Transverse colon (tissue), 4 donors: ENCODE data around the gene TSR2.

Experiments
- EP300 ChIP-seq: sonication (generic); formaldehyde crosslinking; IDR thresholded peaks from one replicate; pipeline ENCODE4 v1.6.1; 2017; ENCODE audit warnings: antibody characterized with exemption, low read depth
- POLR2A ChIP-seq: fragments of 450-650 bp; IDR thresholded peaks from one replicate; pipeline ENCODE4 v1.6.1; 2016; ENCODE audit warnings: antibody characterized with exemption, mild to moderate bottlenecking, moderate library complexity
- POLR2AphosphoS5 ChIP-seq, 3 donors: sonication (generic); formaldehyde crosslinking; IDR thresholded peaks; one replicate each; pipeline ENCODE4 v1.6.1; 2016; ENCODE audit warnings: antibody characterized with exemption in 3 of 3
- TF ChIP-seq, protein P1 (sequence below), 5 experiments: fragments of 200-600 bp in 3 of 5; fragments of 450-650 bp in 2 of 5; sonication (generic) in 3 of 5; IDR thresholded peaks; 1 replicate in 2 of 5; 2 replicates in 3 of 5; pipeline ENCODE4 v1.5.1; 2016 to 2017; ENCODE audit warnings: antibody characterized with exemption in 5 of 5, inconsistent platforms in 3 of 5, mild to moderate bottlenecking in 2 of 5, moderate library complexity in 1 of 5

DNA sequence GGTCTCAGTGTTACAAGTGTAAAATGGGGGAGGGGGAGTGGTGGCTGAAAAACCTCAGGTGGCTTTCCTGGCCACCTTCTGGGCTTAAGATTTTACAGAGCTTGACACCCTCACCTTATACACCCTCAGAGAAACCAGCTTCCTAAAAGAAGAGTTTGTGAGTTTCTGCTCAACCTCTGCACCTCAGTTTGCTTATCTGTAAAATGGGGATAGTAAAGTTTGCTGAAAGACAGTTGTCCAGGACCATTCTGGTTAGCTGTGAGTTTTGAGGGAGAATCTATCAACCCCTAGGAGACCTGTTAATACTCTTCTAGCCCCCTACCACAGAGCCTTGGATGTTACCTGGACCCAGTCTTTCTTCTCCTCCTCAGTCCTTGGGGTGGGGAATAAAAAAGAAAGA lies 9.7 kb downstream of the TSR2 start:
- TF ChIP-seq, protein P1, sequence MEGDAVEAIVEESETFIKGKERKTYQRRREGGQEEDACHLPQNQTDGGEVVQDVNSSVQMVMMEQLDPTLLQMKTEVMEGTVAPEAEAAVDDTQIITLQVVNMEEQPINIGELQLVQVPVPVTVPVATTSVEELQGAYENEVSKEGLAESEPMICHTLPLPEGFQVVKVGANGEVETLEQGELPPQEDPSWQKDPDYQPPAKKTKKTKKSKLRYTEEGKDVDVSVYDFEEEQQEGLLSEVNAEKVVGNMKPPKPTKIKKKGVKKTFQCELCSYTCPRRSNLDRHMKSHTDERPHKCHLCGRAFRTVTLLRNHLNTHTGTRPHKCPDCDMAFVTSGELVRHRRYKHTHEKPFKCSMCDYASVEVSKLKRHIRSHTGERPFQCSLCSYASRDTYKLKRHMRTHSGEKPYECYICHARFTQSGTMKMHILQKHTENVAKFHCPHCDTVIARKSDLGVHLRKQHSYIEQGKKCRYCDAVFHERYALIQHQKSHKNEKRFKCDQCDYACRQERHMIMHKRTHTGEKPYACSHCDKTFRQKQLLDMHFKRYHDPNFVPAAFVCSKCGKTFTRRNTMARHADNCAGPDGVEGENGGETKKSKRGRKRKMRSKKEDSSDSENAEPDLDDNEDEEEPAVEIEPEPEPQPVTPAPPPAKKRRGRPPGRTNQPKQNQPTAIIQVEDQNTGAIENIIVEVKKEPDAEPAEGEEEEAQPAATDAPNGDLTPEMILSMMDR (IDR thresholded peaks at IDR 0.05): no peak
- TF ChIP-seq POLR2A (no peak), EP300 (no peak), POLR2AphosphoS5 (IDR thresholded peaks at IDR 0.05) (no peak)
